ENCODE data around the gene HDAC11. TPM values are rescaled to one million over a fixed set of nuclear protein-coding genes. Genes with fewer than 3 reads are reported as not detected.

HDAC11 gene
- total RNA-seq, 1 experiment from 2014 or later, result 1.0 TPM

DNA sequence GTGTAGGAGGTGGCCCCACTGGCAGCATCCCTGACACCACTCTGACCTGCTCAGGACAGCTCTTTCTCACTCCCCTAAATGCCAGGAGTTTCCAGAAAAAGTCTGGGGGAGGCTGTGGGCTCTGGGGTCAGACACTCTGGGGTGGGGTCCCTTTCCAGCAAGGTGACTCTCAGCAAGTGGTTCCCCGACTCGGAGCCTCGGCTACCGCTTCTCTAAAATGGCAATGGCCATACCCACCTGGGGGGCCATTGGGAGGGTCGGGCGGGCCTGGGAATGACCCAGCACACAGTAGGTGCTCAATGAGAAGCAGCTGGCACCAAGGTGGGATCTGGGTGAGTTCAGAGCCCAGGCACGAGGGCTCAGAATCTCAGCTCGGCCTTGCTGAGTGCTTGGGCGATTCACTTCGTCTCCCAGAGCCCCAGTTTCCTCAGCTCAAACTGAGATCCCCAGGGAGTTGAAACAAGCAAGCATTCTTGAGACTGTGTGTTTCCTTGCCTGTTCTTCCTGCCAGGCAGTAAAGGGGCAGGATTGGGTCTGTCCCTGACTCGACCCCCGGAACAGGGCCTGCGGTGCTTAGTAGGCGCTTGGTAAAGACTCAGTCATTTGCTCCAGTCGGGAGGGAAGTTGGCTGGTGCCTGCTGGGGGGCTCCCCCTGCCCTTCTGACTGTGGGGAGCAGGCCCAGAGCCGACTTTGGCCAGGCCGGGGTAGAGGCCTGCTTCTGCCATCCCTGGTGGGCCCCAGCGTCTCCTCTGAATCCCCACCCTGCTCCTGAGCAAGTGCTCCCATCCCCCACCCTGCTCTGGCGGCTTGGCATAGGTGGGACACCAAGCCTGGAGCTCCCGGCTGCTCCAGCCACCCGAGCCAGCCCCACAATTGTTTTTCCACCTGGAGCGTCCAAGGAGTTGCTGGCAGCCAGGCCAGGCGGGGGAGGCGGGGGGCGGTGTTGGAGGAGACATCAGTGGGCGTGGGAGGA is 36.0 kb downstream of the HDAC11 start:
- no TSS peak for BruUV-seq (replicated peaks)
- ChIA-PET POLR2A (ENCODE audit: low non-redundant PET) (no interaction called here), CTCF (interaction anchor here (1.1 kb wide), 1 partner anchor 124 kb away, joined by 3 read pairs; no protein-coding TSS in a partner anchor)

GRCh38 chr3:13516760-13517135 is 36.6 kb downstream of the HDAC11 start:
- ChIA-PET POLR2A (ENCODE audit: low non-redundant PET) (interaction anchor here (0.6 kb wide), 1 partner anchor 808 kb away, joined by 3 read pairs; no protein-coding TSS in a partner anchor), CTCF (no interaction called here)
- Histone ChIP-seq H3K27ac (ENCODE audit: low read depth, low read length, poor library complexity, severe bottlenecking) (no peak overlapping the region), H3K4me3 (ENCODE audit: low read depth, low read length, poor library complexity, severe bottlenecking) (no peak overlapping the region), H3K9me3 (ENCODE audit: low read depth, low read length, poor library complexity, severe bottlenecking) (no peaks in the 10 kb centered on the region), H3K27me3 (replicated peaks; ENCODE audit: insufficient read depth, low read depth, low read length, poor library complexity) (no peaks in the 10 kb centered on the region), H3K4me1 (ENCODE audit: insufficient read depth, low read length, poor library complexity, severe bottlenecking) (no peaks in the 10 kb centered on the region), H3K36me3 (ENCODE audit: insufficient read depth, low read length, poor library complexity, severe bottlenecking) (no peaks in the 10 kb centered on the region)
- intact Hi-C loops (cut with micrococcal nuclease; ENCODE audit: unreplicated experiment), result no loop called here
- TF ChIP-seq, protein P1, sequence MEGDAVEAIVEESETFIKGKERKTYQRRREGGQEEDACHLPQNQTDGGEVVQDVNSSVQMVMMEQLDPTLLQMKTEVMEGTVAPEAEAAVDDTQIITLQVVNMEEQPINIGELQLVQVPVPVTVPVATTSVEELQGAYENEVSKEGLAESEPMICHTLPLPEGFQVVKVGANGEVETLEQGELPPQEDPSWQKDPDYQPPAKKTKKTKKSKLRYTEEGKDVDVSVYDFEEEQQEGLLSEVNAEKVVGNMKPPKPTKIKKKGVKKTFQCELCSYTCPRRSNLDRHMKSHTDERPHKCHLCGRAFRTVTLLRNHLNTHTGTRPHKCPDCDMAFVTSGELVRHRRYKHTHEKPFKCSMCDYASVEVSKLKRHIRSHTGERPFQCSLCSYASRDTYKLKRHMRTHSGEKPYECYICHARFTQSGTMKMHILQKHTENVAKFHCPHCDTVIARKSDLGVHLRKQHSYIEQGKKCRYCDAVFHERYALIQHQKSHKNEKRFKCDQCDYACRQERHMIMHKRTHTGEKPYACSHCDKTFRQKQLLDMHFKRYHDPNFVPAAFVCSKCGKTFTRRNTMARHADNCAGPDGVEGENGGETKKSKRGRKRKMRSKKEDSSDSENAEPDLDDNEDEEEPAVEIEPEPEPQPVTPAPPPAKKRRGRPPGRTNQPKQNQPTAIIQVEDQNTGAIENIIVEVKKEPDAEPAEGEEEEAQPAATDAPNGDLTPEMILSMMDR (conservative IDR thresholded peaks at IDR 0.05; ENCODE audit: low read depth, low read length), result no peak
- TF ChIP-seq EZH2 (IDR thresholded peaks at IDR 0.05; ENCODE audit: borderline replicate concordance, low read depth, low read length, poor library complexity, severe bottlenecking), result no peak
- BruUV-seq (replicated peaks), result no TSS peak
- DNase-seq (ENCODE audit: low spot score), result no peak

More for the DNA sequence above, 36.0 kb downstream of the HDAC11 start:
- intact Hi-C loops (cut with micrococcal nuclease; ENCODE audit: unreplicated experiment), result no loop called here
- H3K36me3 ChIP-seq (ENCODE audit: insufficient read depth, low read length, poor library complexity, severe bottlenecking), result no peaks in the 10 kb centered on the region
- TF ChIP-seq EZH2 (IDR thresholded peaks at IDR 0.05; ENCODE audit: borderline replicate concordance, low read depth, low read length, poor library complexity, severe bottlenecking), result no peak
- TF ChIP-seq, protein P1 (conservative IDR thresholded peaks at IDR 0.05; ENCODE audit: low read depth, low read length), result no peak
- H3K4me3 ChIP-seq (ENCODE audit: low read depth, low read length, poor library complexity, severe bottlenecking), result no peak overlapping the region
- no peaks in the 10 kb centered on the region for H3K4me1 ChIP-seq (ENCODE audit: insufficient read depth, low read length, poor library complexity, severe bottlenecking)
- no peak for DNase-seq (ENCODE audit: low spot score)
- no peak overlapping the region for H3K27ac ChIP-seq (ENCODE audit: low read depth, low read length, poor library complexity, severe bottlenecking)
- no peaks in the 10 kb centered on the region for H3K27me3 ChIP-seq (replicated peaks; ENCODE audit: insufficient read depth, low read depth, low read length, poor library complexity)
- H3K9me3 ChIP-seq (ENCODE audit: low read depth, low read length, poor library complexity, severe bottlenecking), result no peaks in the 10 kb centered on the region

GRCh38 chr3:13517253-13517977 is 37.3 kb downstream of the HDAC11 start:
- Histone ChIP-seq H3K4me3 (ENCODE audit: low read depth, low read length, poor library complexity, severe bottlenecking) (no peak overlapping the region), H3K27ac (ENCODE audit: low read depth, low read length, poor library complexity, severe bottlenecking) (no peak overlapping the region), H3K9me3 (ENCODE audit: low read depth, low read length, poor library complexity, severe bottlenecking) (no peaks in the 10 kb centered on the region), H3K27me3 (replicated peaks; ENCODE audit: insufficient read depth, low read depth, low read length, poor library complexity) (no peaks in the 10 kb centered on the region), H3K4me1 (ENCODE audit: insufficient read depth, low read length, poor library complexity, severe bottlenecking) (no peaks in the 10 kb centered on the region), H3K36me3 (ENCODE audit: insufficient read depth, low read length, poor library complexity, severe bottlenecking) (no peaks in the 10 kb centered on the region)
- intact Hi-C loops (cut with micrococcal nuclease; ENCODE audit: unreplicated experiment), result no loop called here
- BruUV-seq (replicated peaks), result no TSS peak
- ChIA-PET CTCF (no interaction called here), POLR2A (ENCODE audit: low non-redundant PET) (interaction anchor here (0.6 kb wide), 1 partner anchor 808 kb away, joined by 3 read pairs; no protein-coding TSS in a partner anchor)
- TF ChIP-seq, protein P1 (conservative IDR thresholded peaks at IDR 0.05; ENCODE audit: low read depth, low read length), result no peak
- TF ChIP-seq EZH2 (IDR thresholded peaks at IDR 0.05; ENCODE audit: borderline replicate concordance, low read depth, low read length, poor library complexity, severe bottlenecking), result no peak
- DNase-seq (ENCODE audit: low spot score), result no peak
